Mesenchymal stem cell (in vitro differentiated cells and primary cell): ENCODE measurements around the gene SLC44A5.

ENCODE experiments used
- DNase-seq: peaks from one replicate; pipeline ENCODE4 v3.0.0-alpha.2; 2013
- H2AFZ ChIP-seq: one replicate; pipeline ENCODE4 v1.6.1; 2013; ENCODE audit warnings: low read depth, mild to moderate bottlenecking, control low read depth, inconsistent platforms, low read length, moderate library complexity
- H2AK5ac ChIP-seq: 2 replicates; pipeline ENCODE4 v1.6.1; 2013; ENCODE audit warnings: low read length, moderate library complexity, mild to moderate bottlenecking, inconsistent platforms; ENCODE audit not compliant: severe bottlenecking
- H2BK120ac ChIP-seq: one replicate; pipeline ENCODE4 v1.6.1; 2013; ENCODE audit warnings: low read depth, mild to moderate bottlenecking, inconsistent platforms, low read length, moderate library complexity
- H2BK12ac ChIP-seq, 2 experiments: one replicate each; pipeline ENCODE4 v1.6.1; 2013; ENCODE audit warnings: inconsistent platforms in 2 of 2, low read length in 2 of 2, mild to moderate bottlenecking in 2 of 2, moderate library complexity in 2 of 2, control low read depth in 1 of 2
- H2BK15ac ChIP-seq: one replicate; pipeline ENCODE4 v1.6.1; 2013; ENCODE audit warnings: mild to moderate bottlenecking, low read depth, inconsistent platforms; ENCODE audit not compliant: poor library complexity, severe bottlenecking
- H2BK5ac ChIP-seq: 2 replicates; pipeline ENCODE4 v1.6.1; 2013; ENCODE audit warnings: low read depth, mild to moderate bottlenecking, low read length, control low read depth, inconsistent platforms; ENCODE audit not compliant: poor library complexity, severe bottlenecking
- H3K14ac ChIP-seq, 2 experiments: one replicate each; pipeline ENCODE4 v1.6.1; 2013; ENCODE audit warnings: inconsistent platforms in 2 of 2, low read length in 2 of 2, control low read depth in 1 of 2, mild to moderate bottlenecking in 1 of 2, moderate library complexity in 1 of 2
- H3K18ac ChIP-seq, 2 experiments: one replicate each; pipeline ENCODE4 v1.6.1; 2013; ENCODE audit warnings: inconsistent platforms in 2 of 2, low read length in 2 of 2, control low read depth in 1 of 2, low read depth in 1 of 2, mild to moderate bottlenecking in 1 of 2
- H3K23ac ChIP-seq, 2 experiments: one replicate each; pipeline ENCODE4 v1.6.1; 2013; ENCODE audit warnings: inconsistent platforms in 2 of 2, low read length in 2 of 2, mild to moderate bottlenecking in 2 of 2, moderate library complexity in 2 of 2, control low read depth in 1 of 2
- H3K27ac ChIP-seq: 2 replicates; pipeline ENCODE4 v1.5.1; 2013; ENCODE audit warnings: mild to moderate bottlenecking, moderate library complexity, low read length, control low read depth, inconsistent platforms; ENCODE audit not compliant: poor library complexity, severe bottlenecking
- H3K27me3 ChIP-seq, 2 experiments: 2 replicates each; pipeline versions ENCODE4 v1.6.1 to v1.7.0; 2013; ENCODE audit warnings: low read length in 2 of 2, mild to moderate bottlenecking in 2 of 2, moderate library complexity in 2 of 2, control low read depth in 1 of 2, inconsistent platforms in 1 of 2; ENCODE audit not compliant: control insufficient read depth in 1 of 2, insufficient read depth in 1 of 2
- H3K36me3 ChIP-seq, 2 experiments: 2 replicates each; pipeline versions ENCODE4 v1.6.1 to v1.7.0; 2013; ENCODE audit warnings: low read length in 2 of 2, control low read depth in 1 of 2, inconsistent platforms in 1 of 2, low read depth in 1 of 2, mild to moderate bottlenecking in 1 of 2; ENCODE audit not compliant: insufficient read depth in 2 of 2, control insufficient read depth in 1 of 2
- H3K4ac ChIP-seq, 2 experiments: one replicate each; pipeline ENCODE4 v1.6.1; 2013; ENCODE audit warnings: inconsistent platforms in 2 of 2, low read length in 2 of 2, mild to moderate bottlenecking in 2 of 2, moderate library complexity in 2 of 2, control low read depth in 1 of 2, low read depth in 1 of 2
- H3K4me1 ChIP-seq: 2 replicates; pipeline ENCODE4 v1.6.1; 2013; ENCODE audit warnings: low read depth, low read length, control low read depth; ENCODE audit not compliant: control insufficient read depth, insufficient read depth
- H3K4me2 ChIP-seq: 2 replicates; pipeline ENCODE4 v1.6.1; 2013; ENCODE audit warnings: low read length, mild to moderate bottlenecking, inconsistent platforms; ENCODE audit not compliant: poor library complexity, severe bottlenecking
- H3K4me3 ChIP-seq, 2 experiments: 2 replicates each; pipeline versions ENCODE4 v1.5.1 to v1.7.0; 2013; ENCODE audit warnings: low read length in 2 of 2, mild to moderate bottlenecking in 2 of 2, control low read depth in 1 of 2, low read depth in 1 of 2; ENCODE audit not compliant: insufficient read depth in 1 of 2
- H3K79me1 ChIP-seq: replicated peaks from 2 replicates; pipeline ENCODE4 v1.6.1; 2013; ENCODE audit warnings: mild to moderate bottlenecking, control low read depth, low read length, inconsistent platforms; ENCODE audit not compliant: poor library complexity, severe bottlenecking
- H3K9ac ChIP-seq: 2 replicates; pipeline ENCODE4 v1.7.0; 2013; ENCODE audit warnings: mild to moderate bottlenecking, low read length, moderate library complexity
- H3K9me3 ChIP-seq: 2 replicates; pipeline ENCODE4 v1.7.0; 2013; ENCODE audit warnings: mild to moderate bottlenecking, low read length; ENCODE audit not compliant: control insufficient read depth
- H4K8ac ChIP-seq: one replicate; pipeline ENCODE4 v1.6.1; 2013; ENCODE audit warnings: inconsistent platforms, mild to moderate bottlenecking, low read length, moderate library complexity
- H4K91ac ChIP-seq: one replicate; pipeline ENCODE4 v1.6.1; 2013; ENCODE audit warnings: mild to moderate bottlenecking, low read length, inconsistent platforms
- WGBS: methylation state at CpG from one replicate; pipeline ENCODE4 v1.1.7; 2013; ENCODE audit warnings: mixed read lengths; 5-methylcytosine and 5-hydroxymethylcytosine counted together

The SLC44A5 gene

DNA sequence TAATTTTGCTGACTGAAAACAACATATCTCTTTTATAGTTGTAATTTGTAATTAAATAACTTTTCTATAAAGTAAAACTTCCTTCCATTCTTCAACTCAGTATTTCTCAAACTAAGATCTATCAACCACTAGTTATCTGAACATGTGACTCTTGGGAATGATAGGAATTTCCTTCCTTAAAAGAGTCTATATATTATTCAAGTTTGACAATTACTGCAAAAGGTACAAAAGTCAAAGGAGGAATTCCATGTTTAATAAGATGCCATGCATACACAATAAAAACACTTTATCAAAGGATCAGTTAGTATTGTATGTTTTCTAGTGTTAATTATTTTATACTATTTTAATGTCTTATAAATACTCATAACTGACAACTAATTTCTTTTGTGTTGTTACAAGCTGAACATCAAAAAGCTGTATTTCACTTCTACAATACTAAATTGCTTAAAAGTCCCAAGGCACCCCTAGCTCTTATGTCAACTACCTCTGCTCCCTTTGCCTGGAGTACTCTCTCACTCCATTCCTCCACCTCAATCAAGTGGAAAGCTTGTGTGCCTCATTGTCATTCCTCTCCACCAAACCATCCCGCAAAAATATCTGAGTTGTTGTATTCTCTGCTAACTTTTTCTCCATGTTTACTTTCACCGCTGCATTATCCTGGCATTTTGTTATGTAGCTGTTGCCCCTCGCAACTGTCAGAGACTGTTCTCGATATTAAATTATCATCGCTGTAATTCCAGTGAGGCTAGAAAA lies 67.9 kb downstream of the SLC44A5 start:
- Histone ChIP-seq H2BK120ac (no peak overlapping the region), H3K23ac (no peak overlapping the region), H3K9ac (no peak overlapping the region), H3K36me3 (no peaks in the 10 kb centered on the region), H4K91ac (no peak overlapping the region), H3K27ac (peak overlapping the region; percentile 76), H3K79me1 (no peaks in the 10 kb centered on the region), H3K14ac (no peak overlapping the region), H3K18ac (no peak overlapping the region), H2BK12ac (no peak overlapping the region), H3K9me3 (peaks cover 6% of the 10 kb centered on the region), H3K4me2 (no peak overlapping the region), H3K4ac (no peak overlapping the region), H2BK5ac (no peak overlapping the region), H3K4me1 (no peaks in the 10 kb centered on the region), H2BK15ac (no peak overlapping the region), H2AFZ (no peak overlapping the region), H3K4me3 (no peak overlapping the region), H4K8ac (no peak overlapping the region), H3K27me3 (no peaks in the 10 kb centered on the region), H2AK5ac (no peak overlapping the region)
- 74% methylated on average over 2 of the region's 5 CpGs for WGBS
- no peak for DNase-seq

DNA sequence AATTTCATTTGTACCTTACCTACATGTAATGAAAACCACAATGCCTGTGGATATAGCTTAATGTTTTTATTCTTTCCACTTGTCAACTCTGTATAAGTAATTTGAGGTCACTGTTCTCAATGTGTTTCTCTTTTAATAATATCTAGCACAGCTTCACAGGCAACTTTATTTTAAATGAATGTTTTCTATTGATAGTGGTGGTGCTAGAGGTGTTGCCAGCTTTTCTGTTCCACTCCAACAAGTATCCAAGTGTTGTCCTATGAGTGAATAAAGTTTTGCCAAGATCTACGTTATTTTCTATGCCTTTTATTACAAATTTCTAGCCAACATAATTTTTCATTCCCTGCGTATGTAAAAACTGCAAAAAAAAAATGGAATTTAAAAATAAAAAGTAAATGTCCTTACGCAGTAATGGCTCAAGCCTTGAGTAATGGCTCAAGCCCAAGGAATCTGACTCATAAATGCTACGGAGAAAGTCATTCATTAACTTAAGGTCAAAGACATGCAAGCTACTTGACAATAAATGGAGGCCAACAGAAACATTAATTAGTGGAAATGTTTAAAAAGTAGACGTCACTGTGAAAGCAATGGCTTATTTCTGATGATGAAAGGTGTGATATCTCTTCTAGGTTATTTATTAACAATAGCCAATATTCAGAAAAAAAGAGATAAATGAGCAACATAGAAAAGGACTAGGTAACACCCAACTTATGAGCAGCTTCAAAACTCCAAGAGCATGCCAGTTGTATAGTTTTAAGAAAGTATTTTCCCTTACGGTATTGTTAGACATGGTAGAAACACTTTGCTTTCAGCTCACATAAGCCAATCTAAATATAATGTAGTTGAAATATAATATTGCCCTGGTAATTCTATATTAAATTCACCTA lies 71.4 kb downstream of the SLC44A5 start:
- Histone ChIP-seq H2BK120ac (no peak overlapping the region), H2AFZ (no peak overlapping the region), H4K8ac (no peak overlapping the region), H2AK5ac (no peak overlapping the region), H3K36me3 (no peaks in the 10 kb centered on the region), H3K14ac (no peak overlapping the region), H2BK15ac (no peak overlapping the region), H3K23ac (no peak overlapping the region), H3K9ac (no peak overlapping the region), H3K4me2 (no peak overlapping the region), H3K9me3 (no peaks in the 10 kb centered on the region), H2BK12ac (no peak overlapping the region), H4K91ac (no peak overlapping the region), H3K27ac (peak overlapping the region; percentile 46), H2BK5ac (no peak overlapping the region), H3K4ac (no peak overlapping the region), H3K4me3 (no peak overlapping the region), H3K18ac (no peak overlapping the region), H3K4me1 (no peaks in the 10 kb centered on the region), H3K27me3 (no peaks in the 10 kb centered on the region), H3K79me1 (no peaks in the 10 kb centered on the region)
- WGBS, result 32% methylated on average over 3 of the region's 6 CpGs
- peak; percentile 51 for DNase-seq

DNA sequence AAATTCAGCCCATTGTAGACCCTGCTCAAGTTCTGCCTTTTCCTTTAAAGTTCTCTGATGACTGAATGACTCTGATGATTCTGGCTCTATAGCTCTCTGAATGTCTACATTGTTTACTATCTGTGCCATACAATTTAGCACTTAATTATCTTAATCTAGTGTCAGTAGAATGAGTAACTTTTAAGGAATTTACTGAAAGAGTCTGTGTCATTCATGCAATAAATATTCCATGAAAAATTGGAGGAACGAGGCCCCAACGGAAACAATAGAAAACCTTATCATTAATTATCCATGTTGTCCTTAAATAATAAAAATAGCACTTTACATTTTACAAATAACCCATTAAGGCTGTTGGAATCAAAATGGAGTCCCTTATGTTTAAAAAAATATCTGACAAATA lies 77.8 kb downstream of the SLC44A5 start:
- H3K27me3 ChIP-seq, result no peaks in the 10 kb centered on the region
- H4K91ac ChIP-seq, result no peak overlapping the region
- H2BK120ac ChIP-seq, result no peak overlapping the region
- H3K23ac ChIP-seq, result no peak overlapping the region
- no peak overlapping the region for H2BK12ac ChIP-seq
- H2AK5ac ChIP-seq, result no peak overlapping the region
- H3K9ac ChIP-seq, result no peak overlapping the region
- H3K4ac ChIP-seq, result no peak overlapping the region
- H3K27ac ChIP-seq, result no peak overlapping the region
- H3K9me3 ChIP-seq, result no peaks in the 10 kb centered on the region
- WGBS, result no CpG with 5 or more reads among the region's 2 CpGs
- H3K79me1 ChIP-seq, result no peaks in the 10 kb centered on the region
- no peak overlapping the region for H2BK15ac ChIP-seq
- no peak overlapping the region for H2BK5ac ChIP-seq
- no peaks in the 10 kb centered on the region for H3K36me3 ChIP-seq
- H3K14ac ChIP-seq, result no peak overlapping the region
- DNase-seq, result peak; percentile 14
- no peak overlapping the region for H3K4me2 ChIP-seq
- H3K18ac ChIP-seq, result no peak overlapping the region
- H2AFZ ChIP-seq, result no peak overlapping the region
- no peak overlapping the region for H4K8ac ChIP-seq
- no peaks in the 10 kb centered on the region for H3K4me1 ChIP-seq
- H3K4me3 ChIP-seq, result no peak overlapping the region

DNA sequence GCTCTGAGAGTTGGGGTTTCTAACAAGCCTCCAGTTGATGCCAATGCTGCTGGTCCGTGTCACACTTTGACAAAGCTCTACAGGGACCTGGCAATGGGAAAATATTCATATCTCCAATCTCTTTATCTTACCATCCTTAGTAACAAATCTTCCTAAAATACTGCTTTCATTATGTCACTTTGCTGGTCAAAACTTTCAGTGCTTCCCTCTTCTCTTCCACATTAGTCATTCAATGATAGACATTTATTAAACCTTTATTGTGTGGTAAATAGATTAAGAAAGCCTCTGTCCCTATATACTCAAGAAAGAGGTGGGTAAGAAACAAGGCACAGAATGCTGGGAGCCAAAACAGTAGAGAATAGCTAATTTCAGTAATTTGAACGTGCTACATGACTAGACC lies 79.3 kb downstream of the SLC44A5 start:
- WGBS, result 58% methylated on average over 2 of the region's 2 CpGs
- no peak overlapping the region for H2BK5ac ChIP-seq
- no peak overlapping the region for H3K18ac ChIP-seq
- no peak overlapping the region for H4K8ac ChIP-seq
- H3K4me2 ChIP-seq, result no peak overlapping the region
- no peak overlapping the region for H3K14ac ChIP-seq
- no peak overlapping the region for H3K27ac ChIP-seq
- H2BK15ac ChIP-seq, result no peak overlapping the region
- no peaks in the 10 kb centered on the region for H3K27me3 ChIP-seq
- H2AK5ac ChIP-seq, result no peak overlapping the region
- H3K4me3 ChIP-seq, result no peak overlapping the region
- no peak for DNase-seq
- no peak overlapping the region for H3K4ac ChIP-seq
- H3K79me1 ChIP-seq, result no peaks in the 10 kb centered on the region
- H3K36me3 ChIP-seq, result no peaks in the 10 kb centered on the region
- H3K23ac ChIP-seq, result no peak overlapping the region
- H2BK12ac ChIP-seq, result no peak overlapping the region
- H3K9me3 ChIP-seq, result no peaks in the 10 kb centered on the region
- no peak overlapping the region for H2BK120ac ChIP-seq
- H3K9ac ChIP-seq, result no peak overlapping the region
- H4K91ac ChIP-seq, result no peak overlapping the region
- no peak overlapping the region for H2AFZ ChIP-seq
- no peaks in the 10 kb centered on the region for H3K4me1 ChIP-seq
